GM19240 (cell line): ENCODE data around the gene PLXNB2.
"Not testable (repeated sequence)": the region's sequence is repeated elsewhere in the genome, so short reads cannot be mapped to it uniquely, and the experiment has no call there.

Source experiments
- DNase-seq: peaks from one replicate; pipeline ENCODE4 v3.0.0; 2011; ENCODE audit warnings: low spot score; ENCODE audit not compliant: insufficient read length

The PLXNB2 gene

GRCh38 chr22:50282361-50283155 lies 24.9 kb downstream of the PLXNB2 start:
- DNase-seq: no peak

DNA sequence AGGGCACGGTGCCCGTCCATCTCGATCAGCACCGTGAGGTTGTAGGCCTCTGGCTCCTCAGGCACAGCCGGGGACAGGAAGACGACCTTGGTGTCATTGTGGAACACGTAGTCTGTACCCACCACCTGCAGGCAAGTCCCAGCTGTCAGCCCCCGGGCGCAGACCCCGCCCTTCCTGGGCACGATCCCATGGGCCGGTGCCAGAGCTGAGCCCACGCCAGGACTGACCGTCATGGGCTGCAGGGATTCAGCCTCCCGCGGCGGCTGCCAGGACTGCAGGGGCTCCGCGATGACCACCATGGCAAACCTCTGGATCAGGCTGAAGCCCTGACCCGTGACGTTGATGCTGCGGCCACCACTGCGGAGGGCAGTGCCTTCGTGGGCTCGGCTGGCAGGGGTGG lies 25.5 kb downstream of the PLXNB2 start:
- DNase-seq: no peak

DNA sequence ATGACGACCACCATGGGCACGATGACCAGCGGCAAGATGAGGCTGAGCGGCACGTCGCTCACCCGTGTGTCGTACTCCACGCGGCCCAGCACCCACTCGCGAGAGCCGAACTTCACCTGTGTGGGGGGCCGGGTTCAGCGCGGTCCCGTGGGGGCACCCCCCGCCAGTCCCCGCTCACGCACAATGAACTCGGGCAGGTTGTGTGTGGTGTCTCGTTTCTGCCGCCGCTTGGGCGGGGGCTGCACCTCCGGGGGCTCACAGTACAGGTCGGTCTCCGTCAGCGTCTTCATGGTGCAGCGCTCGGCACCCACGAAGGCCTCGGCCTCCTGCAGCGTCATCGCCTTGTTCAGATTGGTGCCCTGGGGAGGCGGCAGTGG lies 26.1 kb downstream of the PLXNB2 start:
- DNase-seq: no peak

- no peak for DNase-seq
These were observed 26.6 kb downstream of the PLXNB2 start for GRCh38 chr22:50280708-50281383.

- DNase-seq: no peak
These were observed 27.3 kb downstream of the PLXNB2 start for GRCh38 chr22:50280022-50280707.

- no peak for DNase-seq
These were observed 28.4 kb downstream of the PLXNB2 start for GRCh38 chr22:50278956-50279619.

GRCh38 chr22:50278461-50278860 lies 29.0 kb downstream of the PLXNB2 start:
- DNase-seq: no peak

- no peak for DNase-seq
These were observed 29.7 kb downstream of the PLXNB2 start for GRCh38 chr22:50277761-50278160.

DNA sequence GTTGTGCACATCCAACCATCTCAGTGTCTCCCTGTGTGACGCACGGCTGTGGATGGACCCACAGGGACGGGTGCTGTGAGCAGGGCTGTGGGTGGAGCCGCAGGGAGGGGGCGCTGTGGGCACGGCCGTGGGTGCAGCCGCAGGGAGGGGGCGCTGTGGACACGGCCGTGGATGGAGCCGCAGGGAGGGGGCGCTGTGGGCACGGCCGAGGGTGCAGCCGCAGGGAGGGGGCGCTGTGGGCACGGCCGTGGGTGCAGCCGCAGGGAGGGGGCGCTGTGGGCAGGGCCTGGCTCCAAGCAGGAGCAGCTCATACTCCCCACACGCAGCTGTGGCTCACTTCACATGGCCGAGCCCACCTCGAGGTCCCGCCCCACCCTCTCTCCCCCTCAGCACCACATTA lies 31.3 kb downstream of the PLXNB2 start:
- DNase-seq: peak; percentile 92

DNA sequence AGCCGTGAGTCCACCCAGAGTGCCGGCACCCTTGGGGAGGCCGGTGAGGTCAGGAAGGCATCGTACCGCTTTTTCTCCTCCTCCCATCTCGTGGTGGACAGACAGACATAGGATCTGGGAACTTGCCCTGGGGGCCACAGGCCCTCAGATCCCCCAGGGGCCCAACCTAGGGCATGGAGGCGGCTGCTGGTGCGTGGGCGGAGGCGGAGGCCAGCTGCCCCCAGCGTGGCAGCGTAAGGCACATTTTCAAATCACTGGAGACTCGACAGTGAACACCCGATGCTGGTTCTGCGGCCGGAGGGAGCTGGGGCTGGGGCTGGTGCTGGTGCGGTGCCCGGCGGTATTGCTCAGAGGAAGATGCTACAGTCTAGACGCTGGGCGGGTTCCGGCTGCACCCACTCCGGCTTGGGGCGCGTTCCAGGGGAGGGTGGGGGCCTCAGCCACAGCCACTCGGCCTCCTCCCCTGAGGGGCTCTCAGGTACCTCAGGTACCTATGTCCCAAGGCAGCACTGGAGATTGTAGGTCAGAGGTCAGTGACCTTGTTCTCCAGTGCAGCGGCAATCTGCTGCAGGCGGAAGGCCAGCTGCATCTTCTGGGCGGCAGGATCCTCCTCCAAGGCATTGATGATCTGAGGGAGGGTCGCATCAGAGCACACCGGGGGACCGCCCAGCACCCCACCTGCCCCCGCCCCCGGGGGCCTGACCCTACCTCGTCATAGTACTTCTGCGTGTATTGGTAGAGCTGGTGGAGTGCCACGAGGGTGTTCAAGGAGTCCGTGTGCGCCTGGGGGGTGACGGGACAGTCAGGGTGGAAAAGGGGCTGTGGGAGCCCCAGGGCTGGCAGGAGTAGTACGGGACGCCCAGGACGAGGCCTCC lies 32.0 kb downstream of the PLXNB2 start:
- DNase-seq: no peak

DNA sequence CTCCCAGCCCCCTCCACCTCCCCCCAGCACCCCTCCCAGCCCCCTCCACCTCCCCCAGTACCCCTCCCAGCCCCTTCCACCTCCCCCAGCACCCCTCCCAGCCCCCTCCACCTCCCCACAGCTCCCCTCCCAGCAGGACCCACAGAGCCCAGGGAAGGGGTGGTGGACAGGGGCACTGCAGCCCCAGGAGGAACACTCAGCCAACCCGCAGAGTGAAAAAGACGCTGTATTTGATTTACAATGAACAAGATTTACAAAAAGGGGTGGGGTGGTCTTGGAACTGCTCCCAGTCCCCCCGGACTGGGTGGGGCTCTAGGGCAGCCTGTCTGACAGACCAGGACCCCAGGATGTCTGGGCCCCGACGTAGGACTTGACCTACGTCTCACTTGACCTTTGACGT lies 32.7 kb downstream of the PLXNB2 start:
- no peak for DNase-seq

DNA sequence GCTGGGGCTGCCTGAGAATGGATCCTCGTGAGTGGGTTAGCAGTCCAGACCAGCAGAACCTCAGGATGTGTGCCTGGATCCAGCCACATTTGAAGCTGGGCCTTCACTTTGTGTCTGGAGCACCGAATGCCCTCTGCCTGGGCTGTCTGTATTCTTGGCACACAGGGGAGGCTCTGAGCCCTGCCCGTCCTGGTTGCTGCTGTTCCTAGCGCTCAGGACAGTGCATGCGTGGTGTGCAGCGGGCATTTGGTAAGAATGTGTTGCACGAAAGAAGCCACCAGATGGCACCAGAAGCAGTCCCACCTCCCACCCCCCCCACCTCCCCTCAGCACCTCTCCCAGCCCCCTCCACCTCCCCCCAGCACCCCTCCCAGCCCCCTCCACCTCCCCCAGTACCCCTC lies 33.1 kb downstream of the PLXNB2 start:
- DNase-seq: no peak

DNA sequence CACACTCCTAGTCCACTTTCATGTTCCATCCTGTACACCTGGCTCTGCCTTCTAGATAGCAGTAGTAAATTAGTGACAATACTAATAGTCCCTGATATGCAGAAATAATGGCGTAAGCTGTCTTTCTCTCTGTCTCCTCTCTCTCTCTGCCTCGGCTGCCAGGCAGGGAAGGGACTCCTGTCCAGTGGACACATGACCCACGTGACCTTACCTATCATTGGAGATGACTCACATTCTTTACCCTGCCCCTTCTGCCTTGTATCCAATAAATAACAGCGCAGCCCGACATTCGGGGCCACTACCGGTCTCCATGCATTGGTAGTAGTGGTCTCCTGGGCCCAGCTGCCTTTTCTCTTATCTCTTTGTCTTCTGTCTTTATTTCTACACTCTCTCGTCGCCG lies 33.7 kb downstream of the PLXNB2 start:
- not testable (repeated sequence) for DNase-seq

- not testable (repeated sequence) for DNase-seq
These were observed 34.1 kb downstream of the PLXNB2 start for GRCh38 chr22:50273352-50273751.

DNA sequence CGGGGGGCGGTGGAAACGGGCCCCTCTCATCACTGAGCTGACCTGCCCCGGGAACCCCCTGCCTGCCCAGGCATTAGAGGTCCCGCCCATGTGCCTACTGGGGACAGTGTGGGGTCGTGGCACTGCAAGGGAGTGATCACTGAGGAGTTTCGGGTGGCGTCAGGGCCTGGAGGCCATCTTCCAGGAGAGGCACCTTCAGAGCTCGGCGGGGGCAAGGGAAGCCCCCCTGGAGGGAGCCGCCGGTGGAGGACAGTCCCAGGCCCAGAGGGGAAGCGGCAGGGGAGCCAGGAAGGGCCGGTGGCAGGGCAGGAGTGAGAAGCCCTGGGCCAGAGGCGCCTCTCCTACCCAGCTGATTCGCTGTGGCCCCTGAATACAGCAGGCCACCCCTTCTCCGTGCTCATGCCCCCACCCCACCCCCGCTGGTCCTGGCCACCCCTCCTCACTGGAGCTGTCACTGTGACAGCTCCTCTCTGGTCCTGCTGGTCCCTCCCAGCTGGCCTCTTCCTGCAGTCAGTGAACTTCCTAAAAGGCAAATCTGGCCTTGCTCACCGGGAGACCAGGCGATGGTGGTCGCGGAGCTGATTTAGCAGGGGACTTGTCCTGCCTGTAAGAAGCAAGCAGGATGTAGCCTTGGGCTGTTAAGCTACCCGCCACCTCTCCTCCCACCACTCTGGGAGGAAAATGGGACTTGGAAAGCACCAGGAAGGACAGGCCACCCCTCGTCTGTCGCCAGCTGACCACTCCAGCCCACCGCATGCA lies 35.2 kb downstream of the PLXNB2 start:
- DNase-seq: no peak

GRCh38 chr22:50271519-50271970 lies 35.9 kb downstream of the PLXNB2 start:
- peak; percentile 77 for DNase-seq

DNA sequence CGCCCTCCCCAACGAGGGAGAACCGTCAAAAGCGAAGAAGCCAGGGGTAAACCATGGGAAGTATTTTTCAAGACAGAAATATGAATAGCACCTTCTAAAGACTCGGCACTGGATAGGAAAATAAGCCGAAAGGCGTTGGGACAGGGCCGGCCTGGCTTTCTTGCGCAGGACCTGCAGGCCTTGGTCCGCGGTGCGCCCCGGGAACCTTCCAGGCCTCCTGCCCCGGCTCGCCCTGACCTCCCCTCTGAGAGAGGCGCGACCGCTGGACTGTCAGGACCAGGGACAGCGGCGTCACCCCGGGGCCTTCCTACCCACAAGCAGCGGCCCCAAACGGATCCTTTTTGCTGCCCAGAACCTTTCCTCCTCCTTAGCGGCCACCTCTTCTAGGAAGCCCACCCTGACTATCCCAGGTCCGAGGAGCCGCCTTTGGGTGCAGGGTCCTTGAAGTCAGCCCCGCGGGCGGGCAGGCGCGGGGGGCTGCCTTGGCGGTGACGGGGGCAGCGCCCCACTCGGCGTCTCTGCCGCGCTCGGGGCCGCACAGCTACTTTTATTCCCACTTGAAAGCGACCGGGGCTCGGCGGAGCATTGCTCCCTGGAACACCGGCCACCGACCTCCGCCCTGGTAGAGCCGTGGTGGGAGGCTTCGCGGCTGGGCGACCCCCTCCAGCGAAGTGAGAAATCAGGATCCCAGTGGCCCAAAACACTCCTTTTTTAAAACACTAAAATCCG lies 36.6 kb downstream of the PLXNB2 start:
- peak; percentile 81 for DNase-seq

DNA sequence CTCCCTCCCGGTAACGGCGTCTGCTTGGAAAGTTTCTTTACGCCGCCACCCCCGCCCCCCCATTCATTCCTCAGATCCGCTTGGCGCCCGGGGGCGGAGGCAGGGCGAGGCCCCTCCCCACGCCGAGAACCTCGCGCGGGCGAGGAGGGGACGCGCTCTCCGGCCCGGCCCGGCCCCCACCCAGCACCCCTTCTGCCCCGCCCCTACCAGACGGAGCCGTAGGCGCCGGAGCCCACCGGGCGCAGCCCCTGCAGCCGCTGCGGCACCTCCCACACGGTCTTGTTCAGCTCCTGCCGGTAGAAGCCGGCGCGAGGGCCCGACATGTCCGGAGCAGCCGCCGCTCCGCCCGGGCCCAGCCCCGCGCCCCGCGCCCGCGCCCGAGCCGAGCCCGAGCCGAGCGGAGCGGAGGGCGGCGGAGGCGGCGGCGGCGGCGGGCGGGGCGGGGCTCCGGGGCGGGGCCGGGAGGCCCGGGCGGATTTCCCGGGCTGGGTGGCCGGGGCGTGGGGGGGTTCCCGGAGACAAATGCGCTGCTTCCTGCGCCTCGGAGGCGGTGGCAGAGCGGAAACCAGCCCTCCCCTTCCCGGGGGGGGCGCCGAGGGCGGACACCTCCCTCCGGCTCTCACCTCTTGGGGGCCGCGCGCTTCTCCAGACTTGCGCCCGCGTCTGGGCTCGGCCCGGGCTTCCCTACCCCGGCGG lies 37.3 kb downstream of the PLXNB2 start, which contains the start of gene MAPK11:
Gene MAPK11, minus strand, starts transcription at position 411 of the 696 bp plus-strand sequence. Its CDS starts 88 bp downstream, at position 323.
- peak; percentile 68 for DNase-seq

- no peak for DNase-seq
These were observed 37.9 kb downstream of the PLXNB2 start for GRCh38 chr22:50269573-50269969.
